ENCODE data around the gene PGBD5. TPM values are rescaled to one million over a fixed set of nuclear protein-coding genes. Genes with fewer than 3 reads are reported as not detected.

Gene PGBD5
- polyA plus RNA-seq, 3 donors: 0.44 TPM; not detected in 2

DNA sequence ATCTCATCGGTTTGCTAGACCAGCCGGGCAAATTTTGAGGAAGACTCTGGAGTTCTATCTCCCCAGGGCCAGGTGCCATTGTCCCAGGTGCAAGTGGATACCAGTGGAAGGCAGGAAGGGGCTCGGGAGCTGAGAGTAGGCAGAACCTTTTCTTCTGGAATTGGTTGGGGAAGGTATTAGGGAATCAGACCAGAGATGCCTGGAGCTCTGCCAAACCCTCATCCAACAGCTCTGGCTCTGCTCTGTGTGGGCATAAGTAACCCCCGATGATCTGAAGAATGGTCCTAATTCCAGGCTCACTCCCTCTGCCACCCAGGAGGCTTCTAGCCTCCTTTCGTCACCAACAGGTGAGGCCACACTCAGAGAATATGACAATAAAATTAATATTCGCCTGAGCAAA, 69.9 kb downstream of the PGBD5 start:
- Histone ChIP-seq H3K27me3 (ENCODE audit: control insufficient read depth in 2 of 2, insufficient read depth in 2 of 2, low read length in 2 of 2) (no peaks in the 10 kb centered on the region), H3K4me3 (replicated peaks in 1 of 3; ENCODE audit: low read depth in 2 of 3, low read length in 3 of 3) (no peak overlapping the region), H3K79me2 (ENCODE audit: insufficient read depth, low read length) (no peaks in the 10 kb centered on the region), H3K9ac (ENCODE audit: insufficient read depth, low read length, poor library complexity, severe bottlenecking) (no peak overlapping the region), H3K9me3 (replicated peaks in 1 of 2; ENCODE audit: control insufficient read depth in 1 of 2, insufficient read depth in 1 of 2, low read length in 2 of 2) (peaks cover 0 to 10% of the 10 kb centered on the region in 2 donors), H2AFZ (ENCODE audit: insufficient read depth, low read depth, low read length, poor library complexity, severe bottlenecking) (no peak overlapping the region), H4K20me1 (ENCODE audit: insufficient read depth, low read length) (no peaks in the 10 kb centered on the region), H3K4me2 (replicated peaks; ENCODE audit: extremely low read depth, low read length, poor library complexity, severe bottlenecking) (no peak overlapping the region), H3K4me1 (ENCODE audit: control insufficient read depth in 1 of 2, insufficient read depth in 2 of 2, low read length in 2 of 2) (no peaks in the 10 kb centered on the region), H3K27ac (ENCODE audit: low read depth in 1 of 2, low read length in 2 of 2) (no peak overlapping the region), H3K36me3 (replicated peaks in 1 of 2; ENCODE audit: control insufficient read depth in 1 of 2, insufficient read depth in 2 of 2, low read length in 2 of 2) (no peaks in the 10 kb centered on the region)
- WGBS (ENCODE audit: insufficient coverage): 69% methylated on average over 3 of the region's 6 CpGs
- no peak overlapping the region for H3K27ac Mint-ChIP-seq
- DNase-seq: no peak
- peaks cover 0 to 8% (median 4%) of the 10 kb centered on the region in 7 donors for H3K9me3 Mint-ChIP-seq
- no peaks in the 10 kb centered on the region for H3K36me3 Mint-ChIP-seq
- H3K4me1 Mint-ChIP-seq: no peaks in the 10 kb centered on the region
- TF ChIP-seq, protein P1, sequence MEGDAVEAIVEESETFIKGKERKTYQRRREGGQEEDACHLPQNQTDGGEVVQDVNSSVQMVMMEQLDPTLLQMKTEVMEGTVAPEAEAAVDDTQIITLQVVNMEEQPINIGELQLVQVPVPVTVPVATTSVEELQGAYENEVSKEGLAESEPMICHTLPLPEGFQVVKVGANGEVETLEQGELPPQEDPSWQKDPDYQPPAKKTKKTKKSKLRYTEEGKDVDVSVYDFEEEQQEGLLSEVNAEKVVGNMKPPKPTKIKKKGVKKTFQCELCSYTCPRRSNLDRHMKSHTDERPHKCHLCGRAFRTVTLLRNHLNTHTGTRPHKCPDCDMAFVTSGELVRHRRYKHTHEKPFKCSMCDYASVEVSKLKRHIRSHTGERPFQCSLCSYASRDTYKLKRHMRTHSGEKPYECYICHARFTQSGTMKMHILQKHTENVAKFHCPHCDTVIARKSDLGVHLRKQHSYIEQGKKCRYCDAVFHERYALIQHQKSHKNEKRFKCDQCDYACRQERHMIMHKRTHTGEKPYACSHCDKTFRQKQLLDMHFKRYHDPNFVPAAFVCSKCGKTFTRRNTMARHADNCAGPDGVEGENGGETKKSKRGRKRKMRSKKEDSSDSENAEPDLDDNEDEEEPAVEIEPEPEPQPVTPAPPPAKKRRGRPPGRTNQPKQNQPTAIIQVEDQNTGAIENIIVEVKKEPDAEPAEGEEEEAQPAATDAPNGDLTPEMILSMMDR (IDR thresholded peaks at IDR 0.05): no peak
- intact Hi-C loops (cut with micrococcal nuclease): no loop called here
- no peak overlapping the region for H3K4me3 Mint-ChIP-seq
- H3K27me3 Mint-ChIP-seq (ENCODE audit: low read depth in 3 of 3): peaks cover 0 to 6% (median 4%) of the 10 kb centered on the region in 3 donors

DNA sequence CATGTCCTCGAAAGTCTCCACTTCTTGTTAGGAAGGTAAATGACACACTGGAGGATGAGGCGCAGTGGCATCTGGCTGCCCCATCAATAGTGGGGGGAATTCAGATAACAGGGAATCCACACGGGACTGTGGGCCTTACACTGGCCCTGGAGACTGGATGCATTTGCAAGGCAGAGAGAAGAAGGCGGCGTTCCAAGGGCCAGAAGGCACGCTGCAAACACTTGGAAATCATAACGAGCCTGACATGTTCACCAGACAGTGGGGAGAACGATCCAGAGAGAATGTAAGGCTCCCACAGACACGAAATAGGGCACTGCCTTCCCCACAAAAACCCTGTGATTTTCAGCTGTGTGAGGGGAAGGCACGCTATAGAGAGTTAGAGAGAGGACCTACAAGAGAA, 70.5 kb downstream of the PGBD5 start:
- Mint-ChIP-seq H3K27ac (no peak overlapping the region), H3K4me3 (no peak overlapping the region), H3K9me3 (peaks cover 0 to 4% (median 2%) of the 10 kb centered on the region in 7 donors), H3K4me1 (no peaks in the 10 kb centered on the region), H3K36me3 (no peaks in the 10 kb centered on the region), H3K27me3 (ENCODE audit: low read depth in 3 of 3) (peaks cover 0 to 4% (median 3%) of the 10 kb centered on the region in 3 donors)
- no peaks in the 10 kb centered on the region for H3K27me3 ChIP-seq (ENCODE audit: control insufficient read depth in 2 of 2, insufficient read depth in 2 of 2, low read length in 2 of 2)
- intact Hi-C loops (cut with micrococcal nuclease): no loop called here
- peaks cover 0 to 4% of the 10 kb centered on the region in 2 donors for H3K9me3 ChIP-seq (replicated peaks in 1 of 2; ENCODE audit: control insufficient read depth in 1 of 2, insufficient read depth in 1 of 2, low read length in 2 of 2)
- H3K27ac ChIP-seq (ENCODE audit: low read depth in 1 of 2, low read length in 2 of 2): no peak overlapping the region
- no peak for DNase-seq
- TF ChIP-seq, protein P1 (IDR thresholded peaks at IDR 0.05): no peak
- 70% methylated on average over 6 of the region's 10 CpGs for WGBS (ENCODE audit: insufficient coverage)
- no peaks in the 10 kb centered on the region for H3K4me1 ChIP-seq (ENCODE audit: control insufficient read depth in 1 of 2, insufficient read depth in 2 of 2, low read length in 2 of 2)
- no peak overlapping the region for H3K9ac ChIP-seq (ENCODE audit: insufficient read depth, low read length, poor library complexity, severe bottlenecking)
- no peak overlapping the region for H2AFZ ChIP-seq (ENCODE audit: insufficient read depth, low read depth, low read length, poor library complexity, severe bottlenecking)
- H3K4me2 ChIP-seq (replicated peaks; ENCODE audit: extremely low read depth, low read length, poor library complexity, severe bottlenecking): no peak overlapping the region
- H4K20me1 ChIP-seq (ENCODE audit: insufficient read depth, low read length): no peaks in the 10 kb centered on the region
- H3K4me3 ChIP-seq (replicated peaks in 1 of 3; ENCODE audit: low read depth in 2 of 3, low read length in 3 of 3): no peak overlapping the region
- H3K79me2 ChIP-seq (ENCODE audit: insufficient read depth, low read length): no peaks in the 10 kb centered on the region
- H3K36me3 ChIP-seq (replicated peaks in 1 of 2; ENCODE audit: control insufficient read depth in 1 of 2, insufficient read depth in 2 of 2, low read length in 2 of 2): no peaks in the 10 kb centered on the region

All from CD14-positive monocyte (primary cell).